Vagina (tissue), 2 donors: ENCODE results near the gene MON1B.

ENCODE experiments used
- CTCF ChIP-seq, 3 experiments: fragments of 450-650 bp in 2 of 3; fragments of 200-600 bp in 1 of 3; sonication (generic) in 1 of 3; IDR thresholded peaks; one replicate each; pipeline ENCODE4 v1.5.1; 2017 to 2019; ENCODE audit warnings: antibody characterized with exemption in 3 of 3, mild to moderate bottlenecking in 2 of 3, moderate library complexity in 2 of 3
- POLR2A ChIP-seq, 2 donors: fragments of 450-650 bp; IDR thresholded peaks; one replicate each; pipeline ENCODE4 v1.6.1; 2017; ENCODE audit warnings: antibody characterized with exemption in 2 of 2, mild to moderate bottlenecking in 2 of 2, moderate library complexity in 2 of 2

GRCh38 chr16:77250400-77250799, 59.4 kb downstream of the MON1B start:
- TF ChIP-seq CTCF (IDR thresholded peaks at IDR 0.05) (no peak), POLR2A (IDR thresholded peaks at IDR 0.05) (no peak)
